ENCODE measurements around the gene ZKSCAN1.

DNA sequence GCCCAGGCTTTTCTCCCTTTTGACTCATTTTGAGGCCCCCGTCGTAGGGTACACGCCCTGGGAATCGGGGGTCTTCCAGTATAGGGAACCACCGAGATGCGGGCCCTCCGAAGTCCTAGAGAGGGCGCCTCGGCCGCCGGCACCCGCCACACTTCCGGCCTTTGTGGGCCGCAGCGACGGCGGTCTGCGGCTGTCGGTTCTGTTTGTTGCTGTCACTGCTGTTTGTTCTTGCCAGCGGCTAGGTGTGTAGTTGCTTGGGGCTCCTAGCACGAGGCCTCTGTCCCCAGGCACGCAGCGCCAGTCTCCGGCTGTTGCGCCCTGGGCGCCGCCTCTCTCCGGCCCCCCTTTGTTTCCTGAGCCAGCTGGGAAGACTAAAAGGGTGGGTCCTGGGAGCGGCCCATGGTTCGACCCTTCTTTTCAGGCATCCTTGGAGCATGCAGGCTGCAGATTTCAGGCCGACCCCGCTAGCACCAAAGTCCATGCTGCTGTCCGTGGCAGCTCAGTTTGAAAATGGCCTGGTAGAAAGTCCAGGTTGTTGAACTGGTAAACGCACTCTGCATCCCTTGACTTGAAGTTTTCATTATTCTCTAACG lies 17.8 kb upstream of the ZKSCAN1 start:
- TF ChIP-seq POLR2A (IDR thresholded peaks at IDR 0.05), result no peak
- TF ChIP-seq, protein P1, sequence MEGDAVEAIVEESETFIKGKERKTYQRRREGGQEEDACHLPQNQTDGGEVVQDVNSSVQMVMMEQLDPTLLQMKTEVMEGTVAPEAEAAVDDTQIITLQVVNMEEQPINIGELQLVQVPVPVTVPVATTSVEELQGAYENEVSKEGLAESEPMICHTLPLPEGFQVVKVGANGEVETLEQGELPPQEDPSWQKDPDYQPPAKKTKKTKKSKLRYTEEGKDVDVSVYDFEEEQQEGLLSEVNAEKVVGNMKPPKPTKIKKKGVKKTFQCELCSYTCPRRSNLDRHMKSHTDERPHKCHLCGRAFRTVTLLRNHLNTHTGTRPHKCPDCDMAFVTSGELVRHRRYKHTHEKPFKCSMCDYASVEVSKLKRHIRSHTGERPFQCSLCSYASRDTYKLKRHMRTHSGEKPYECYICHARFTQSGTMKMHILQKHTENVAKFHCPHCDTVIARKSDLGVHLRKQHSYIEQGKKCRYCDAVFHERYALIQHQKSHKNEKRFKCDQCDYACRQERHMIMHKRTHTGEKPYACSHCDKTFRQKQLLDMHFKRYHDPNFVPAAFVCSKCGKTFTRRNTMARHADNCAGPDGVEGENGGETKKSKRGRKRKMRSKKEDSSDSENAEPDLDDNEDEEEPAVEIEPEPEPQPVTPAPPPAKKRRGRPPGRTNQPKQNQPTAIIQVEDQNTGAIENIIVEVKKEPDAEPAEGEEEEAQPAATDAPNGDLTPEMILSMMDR (IDR thresholded peaks at IDR 0.05), result no peak
- peak in 1 of 2 donors; percentile 63 for TF ChIP-seq POLR2AphosphoS5 (IDR thresholded peaks at IDR 0.05; ENCODE audit: insufficient read depth in 1 of 2, low read depth in 1 of 2)
